ENCODE results near the gene C5orf63. TPM values are rescaled to one million over a fixed set of nuclear protein-coding genes. Genes with fewer than 3 reads are reported as not detected.
"Not testable (repeated sequence)": the region's sequence is repeated elsewhere in the genome, so short reads cannot be mapped to it uniquely, and the experiment has no call there.

The C5orf63 gene
- total RNA-seq, 1 experiment from 2014 or later = 1.2 TPM

DNA sequence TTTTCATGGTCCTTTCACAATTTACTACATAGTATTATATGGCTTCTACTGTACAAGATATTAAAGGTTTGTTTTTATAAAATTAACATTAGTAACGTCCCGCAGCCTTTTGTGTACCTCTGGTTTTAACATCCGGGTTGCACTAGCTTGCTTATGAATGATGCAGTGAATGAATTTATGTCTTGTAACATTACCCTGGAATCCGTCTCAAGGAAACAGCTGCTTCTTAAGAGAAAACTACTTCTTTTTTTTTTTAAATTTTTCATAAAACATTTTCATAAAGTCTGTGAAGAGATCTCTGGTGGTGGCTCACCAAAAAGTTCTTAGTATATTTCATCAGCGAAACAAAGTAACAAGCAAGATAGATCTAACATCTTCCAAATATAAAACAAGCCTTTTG, 66.6 kb downstream of the C5orf63 start:
- Mint-ChIP-seq H3K36me3 (ENCODE audit: insufficient read depth in 1 of 3, low read depth in 3 of 3) (no peaks in the 10 kb centered on the region), H3K27ac (no peak overlapping the region), H3K4me1 (peaks cover 4 to 8% of the 10 kb centered on the region in 2 experiments; a peak in 3 of 4 replicates), H3K27me3 (ENCODE audit: low read depth) (no peaks in the 10 kb centered on the region), H3K9me3 (no peaks in the 10 kb centered on the region), H3K4me3 (no peak overlapping the region)
- Histone ChIP-seq H4K8ac (replicated peaks; ENCODE audit: insufficient read length, low read depth, low read length) (no peak overlapping the region), H3K79me2 (ENCODE audit: insufficient read depth, low read length) (no peaks in the 10 kb centered on the region), H3K79me1 (ENCODE audit: insufficient read depth, low read depth, low read length, poor library complexity, severe bottlenecking) (peaks cover 3% of the 10 kb centered on the region), H2BK20ac (ENCODE audit: low read depth, low read length, poor library complexity, severe bottlenecking) (no peak overlapping the region), H2BK5ac (ENCODE audit: insufficient read length, low read length) (no peak overlapping the region), H2BK15ac (ENCODE audit: low read depth, low read length) (no peak overlapping the region), H3K9ac (ENCODE audit: extremely low read depth, insufficient read length, low read length) (no peak overlapping the region), H3K23ac (ENCODE audit: insufficient read length, low read depth, low read length) (no peak overlapping the region), H3K4me2 (ENCODE audit: insufficient read depth, insufficient read length, low read length) (no peak overlapping the region), H4K20me1 (ENCODE audit: control insufficient read depth, insufficient read depth, insufficient read length) (no peaks in the 10 kb centered on the region), H3K56ac (ENCODE audit: insufficient read length, low read depth, low read length) (no peak overlapping the region), H3K9me3 (ENCODE audit: control insufficient read depth, low read depth, low read length) (no peaks in the 10 kb centered on the region), H2BK12ac (ENCODE audit: insufficient read length, low read depth, low read length) (no peak overlapping the region), H2AK5ac (ENCODE audit: insufficient read length, low read length) (no peak overlapping the region), H3K27ac (ENCODE audit: insufficient read length, low read depth, low read length) (no peak overlapping the region), H3T11ph (ENCODE audit: low read length) (no peak overlapping the region), H3K18ac (ENCODE audit: insufficient read length, low read depth, low read length) (no peak overlapping the region), H2BK120ac (ENCODE audit: low read depth, low read length, poor library complexity, severe bottlenecking) (no peak overlapping the region), H3K14ac (ENCODE audit: insufficient read depth, low read length) (no peak overlapping the region), H4K91ac (ENCODE audit: insufficient read length, low read depth, low read length) (no peak overlapping the region), H3K23me2 (ENCODE audit: insufficient read length, low read depth, low read length, poor library complexity, severe bottlenecking) (no peaks in the 10 kb centered on the region), H4K5ac (ENCODE audit: insufficient read length, low read depth, low read length) (no peak overlapping the region), H3K4me1 (ENCODE audit: insufficient read depth, low read length) (0 out of 2 replicates have a peak, but pooled peaks cover 6% of the 10 kb centered on the region), H3K27me3 (ENCODE audit: insufficient read depth, low read length) (no peaks in the 10 kb centered on the region), H3K4ac (ENCODE audit: low read depth, low read length) (no peak overlapping the region), H2AFZ (ENCODE audit: low read length) (no peak overlapping the region)
- no CpG with 5 or more reads among the region's 5 CpGs for WGBS (ENCODE audit: extremely low coverage, insufficient read length, low lambda C conversion rate)
- TF ChIP-seq, protein P1, sequence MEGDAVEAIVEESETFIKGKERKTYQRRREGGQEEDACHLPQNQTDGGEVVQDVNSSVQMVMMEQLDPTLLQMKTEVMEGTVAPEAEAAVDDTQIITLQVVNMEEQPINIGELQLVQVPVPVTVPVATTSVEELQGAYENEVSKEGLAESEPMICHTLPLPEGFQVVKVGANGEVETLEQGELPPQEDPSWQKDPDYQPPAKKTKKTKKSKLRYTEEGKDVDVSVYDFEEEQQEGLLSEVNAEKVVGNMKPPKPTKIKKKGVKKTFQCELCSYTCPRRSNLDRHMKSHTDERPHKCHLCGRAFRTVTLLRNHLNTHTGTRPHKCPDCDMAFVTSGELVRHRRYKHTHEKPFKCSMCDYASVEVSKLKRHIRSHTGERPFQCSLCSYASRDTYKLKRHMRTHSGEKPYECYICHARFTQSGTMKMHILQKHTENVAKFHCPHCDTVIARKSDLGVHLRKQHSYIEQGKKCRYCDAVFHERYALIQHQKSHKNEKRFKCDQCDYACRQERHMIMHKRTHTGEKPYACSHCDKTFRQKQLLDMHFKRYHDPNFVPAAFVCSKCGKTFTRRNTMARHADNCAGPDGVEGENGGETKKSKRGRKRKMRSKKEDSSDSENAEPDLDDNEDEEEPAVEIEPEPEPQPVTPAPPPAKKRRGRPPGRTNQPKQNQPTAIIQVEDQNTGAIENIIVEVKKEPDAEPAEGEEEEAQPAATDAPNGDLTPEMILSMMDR (conservative IDR thresholded peaks at IDR 0.05) = no peak
- no peak for DNase-seq

GRCh38 chr5:127005282-127005681, 68.0 kb downstream of the C5orf63 start:
- H3K56ac ChIP-seq (ENCODE audit: insufficient read length, low read depth, low read length); H2BK20ac ChIP-seq (ENCODE audit: low read depth, low read length, poor library complexity, severe bottlenecking); H3K79me1 ChIP-seq (ENCODE audit: insufficient read depth, low read depth, low read length, poor library complexity, severe bottlenecking); H4K20me1 ChIP-seq (ENCODE audit: control insufficient read depth, insufficient read depth, insufficient read length); H3K27me3 Mint-ChIP-seq (ENCODE audit: low read depth); H3K18ac ChIP-seq (ENCODE audit: insufficient read length, low read depth, low read length); H3K9me3 ChIP-seq (ENCODE audit: control insufficient read depth, low read depth, low read length); H3K23ac ChIP-seq (ENCODE audit: insufficient read length, low read depth, low read length); H3K4me2 ChIP-seq (ENCODE audit: insufficient read depth, insufficient read length, low read length); H2AFZ ChIP-seq (ENCODE audit: low read length); H2BK5ac ChIP-seq (ENCODE audit: insufficient read length, low read length); H3K27ac ChIP-seq (ENCODE audit: insufficient read length, low read depth, low read length); H3K23me2 ChIP-seq (ENCODE audit: insufficient read length, low read depth, low read length, poor library complexity, severe bottlenecking); H3K4me3 Mint-ChIP-seq; H3K27ac Mint-ChIP-seq; H2BK12ac ChIP-seq (ENCODE audit: insufficient read length, low read depth, low read length); H3K9me3 Mint-ChIP-seq; H2AK5ac ChIP-seq (ENCODE audit: insufficient read length, low read length); H3K9ac ChIP-seq (ENCODE audit: extremely low read depth, insufficient read length, low read length); H2BK15ac ChIP-seq (ENCODE audit: low read depth, low read length); H3K14ac ChIP-seq (ENCODE audit: insufficient read depth, low read length); H3K27me3 ChIP-seq (ENCODE audit: insufficient read depth, low read length); H4K5ac ChIP-seq (ENCODE audit: insufficient read length, low read depth, low read length); H3T11ph ChIP-seq (ENCODE audit: low read length); H4K91ac ChIP-seq (ENCODE audit: insufficient read length, low read depth, low read length); H2BK120ac ChIP-seq (ENCODE audit: low read depth, low read length, poor library complexity, severe bottlenecking); H3K4me1 Mint-ChIP-seq; H4K8ac ChIP-seq (replicated peaks; ENCODE audit: insufficient read length, low read depth, low read length); H3K79me2 ChIP-seq (ENCODE audit: insufficient read depth, low read length); DNase-seq; H3K4ac ChIP-seq (ENCODE audit: low read depth, low read length); H3K4me1 ChIP-seq (ENCODE audit: insufficient read depth, low read length); H3K36me3 Mint-ChIP-seq (ENCODE audit: insufficient read depth in 1 of 3, low read depth in 3 of 3): not testable (repeated sequence)
- no CpG with 5 or more reads among the region's 3 CpGs for WGBS (ENCODE audit: extremely low coverage, insufficient read length, low lambda C conversion rate)

Measured in H9 (cell line).